Stimulated activated CD8-positive, alpha-beta memory T cell treated with anti-CD3 and anti-CD28 coated beads, Interleukin-4, amount 100 ng/mL, for 48 hours (primary cell): Measurements from ENCODE around the gene ATP7A.
"Not testable (repeated sequence)": the region's sequence is repeated elsewhere in the genome, so short reads cannot be mapped to it uniquely, and the experiment has no call there.

ENCODE experiments used
- DNase-seq: peaks from one replicate; pipeline ENCODE4 v3.0.0-alpha.2; 2020

The ATP7A gene

DNA sequence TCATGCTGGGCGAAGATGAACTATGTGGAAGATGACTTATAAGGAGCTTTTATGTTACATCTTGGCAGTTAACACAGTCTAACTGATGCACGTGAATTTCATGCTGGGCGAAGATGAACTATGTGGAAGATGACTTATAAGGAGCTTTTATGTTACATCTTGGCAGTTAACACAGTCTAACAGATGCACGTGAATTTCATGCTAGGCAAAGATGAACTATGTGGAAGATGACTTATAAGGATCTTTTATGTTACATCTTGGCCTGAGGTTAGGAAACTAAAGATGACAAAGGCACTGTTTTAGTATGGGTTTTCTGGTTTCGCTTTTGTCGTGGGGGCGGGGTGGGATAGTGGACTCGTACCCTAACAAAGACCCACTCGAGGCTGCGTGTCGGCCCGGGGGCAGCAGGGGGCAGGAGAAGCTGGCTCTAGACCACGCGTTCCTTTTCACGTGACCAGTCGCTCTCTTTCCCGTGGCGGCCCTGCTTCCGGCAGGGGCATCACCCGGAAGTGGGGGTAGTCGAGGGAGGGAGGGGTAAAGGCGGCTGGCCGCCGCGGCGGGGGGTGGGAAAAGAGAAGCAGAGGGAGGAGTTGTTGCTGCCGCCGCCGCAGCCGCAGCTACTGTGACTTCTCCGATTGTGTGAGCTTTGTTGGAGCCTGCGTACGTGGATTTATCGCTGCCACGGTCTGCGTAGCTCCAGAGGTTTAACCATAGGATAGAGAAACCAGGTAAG is at the start of gene ATP7A:
TSS of gene ATP7A (plus strand) at position 586 of the 733 bp plus-strand sequence. CDS start 60,949 bp downstream, outside the sequence.
- DNase-seq: peak; percentile 90

DNA sequence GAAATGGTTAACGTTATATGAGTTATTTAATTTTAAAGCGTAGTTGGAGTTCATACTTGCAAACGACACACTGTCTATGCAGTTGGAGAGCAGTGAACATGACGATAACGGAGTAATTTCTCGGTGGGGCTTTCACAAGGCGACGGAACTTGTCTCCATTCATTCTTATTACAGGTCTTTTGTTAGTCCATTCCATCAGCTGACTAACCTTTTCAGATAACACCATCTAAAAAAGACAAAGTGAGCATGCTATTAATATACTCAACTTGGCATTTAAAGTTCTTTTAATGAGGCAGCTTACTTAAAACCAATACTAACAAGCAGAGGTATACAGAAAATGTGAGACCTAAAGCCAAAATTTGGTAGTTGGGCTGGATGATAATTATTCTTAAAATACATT is 35.1 kb upstream of the ATP7A start:
- DNase-seq: no peak

DNA sequence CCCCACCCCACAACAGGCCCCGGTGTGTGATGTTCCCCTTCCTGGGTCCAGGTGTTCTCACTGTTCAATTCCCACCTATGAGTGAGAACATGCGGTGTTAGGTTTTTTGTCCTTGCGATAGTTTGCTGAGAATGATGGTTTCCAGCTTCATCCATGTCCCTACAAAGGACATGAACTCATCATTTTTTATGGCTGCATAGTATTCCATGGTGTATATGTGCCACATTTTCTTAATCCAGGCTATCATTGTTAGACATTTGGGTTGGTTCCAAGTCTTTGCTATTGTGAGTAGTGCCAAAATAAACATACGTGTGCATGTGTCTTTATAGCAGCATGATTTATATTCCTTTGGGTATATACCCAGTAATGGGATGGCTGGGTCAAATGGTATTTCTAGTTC is 29.1 kb upstream of the ATP7A start:
- not testable (repeated sequence) for DNase-seq

DNA sequence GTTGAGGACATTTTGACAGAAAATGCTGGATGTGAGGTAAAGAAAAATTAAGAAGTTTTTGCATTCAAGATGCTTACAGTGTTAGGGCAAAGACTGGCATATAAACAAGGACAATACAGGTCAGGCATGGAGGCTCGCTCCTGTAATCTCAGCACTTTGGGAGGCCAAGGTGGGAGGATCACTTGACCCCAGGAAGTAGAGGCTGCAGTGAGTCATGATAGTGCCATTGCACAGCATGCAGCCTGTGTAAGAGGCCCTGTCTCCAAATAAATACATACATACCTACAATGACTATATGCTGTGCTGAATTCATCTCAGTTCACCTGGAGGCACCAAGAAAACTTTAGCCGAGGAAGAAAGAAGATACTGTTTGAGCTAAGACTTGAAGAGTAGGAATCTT is 17.6 kb upstream of the ATP7A start:
- no peak for DNase-seq

DNA sequence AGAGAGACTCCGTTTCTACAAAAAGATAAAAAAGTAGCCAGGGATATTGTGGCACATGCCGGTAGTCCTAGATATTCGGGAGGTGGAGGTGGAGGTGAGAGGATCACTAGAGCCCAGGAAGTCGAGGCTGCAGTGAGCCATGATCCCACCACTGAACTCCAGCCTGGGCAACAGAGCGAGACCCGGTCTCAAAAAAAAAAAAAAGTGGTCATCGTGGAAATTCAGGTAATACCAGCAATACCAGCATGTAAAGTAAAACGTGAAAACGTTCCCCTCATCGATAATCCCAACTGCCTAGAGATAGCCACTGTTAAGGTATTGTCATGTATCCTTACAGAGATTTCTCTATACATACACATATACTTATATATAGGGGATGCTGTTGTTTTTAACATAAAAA is 16.8 kb upstream of the ATP7A start:
- no peak for DNase-seq

- peak; percentile 87 for DNase-seq
These were observed 15.3 kb upstream of the ATP7A start, which contains the start of gene MAGT1 for GRCh38 chrX:77894921-77895886. TSS of gene MAGT1 (minus strand) at chrX:77895435. CDS start at chrX:77895410, 25 bp downstream.

DNA sequence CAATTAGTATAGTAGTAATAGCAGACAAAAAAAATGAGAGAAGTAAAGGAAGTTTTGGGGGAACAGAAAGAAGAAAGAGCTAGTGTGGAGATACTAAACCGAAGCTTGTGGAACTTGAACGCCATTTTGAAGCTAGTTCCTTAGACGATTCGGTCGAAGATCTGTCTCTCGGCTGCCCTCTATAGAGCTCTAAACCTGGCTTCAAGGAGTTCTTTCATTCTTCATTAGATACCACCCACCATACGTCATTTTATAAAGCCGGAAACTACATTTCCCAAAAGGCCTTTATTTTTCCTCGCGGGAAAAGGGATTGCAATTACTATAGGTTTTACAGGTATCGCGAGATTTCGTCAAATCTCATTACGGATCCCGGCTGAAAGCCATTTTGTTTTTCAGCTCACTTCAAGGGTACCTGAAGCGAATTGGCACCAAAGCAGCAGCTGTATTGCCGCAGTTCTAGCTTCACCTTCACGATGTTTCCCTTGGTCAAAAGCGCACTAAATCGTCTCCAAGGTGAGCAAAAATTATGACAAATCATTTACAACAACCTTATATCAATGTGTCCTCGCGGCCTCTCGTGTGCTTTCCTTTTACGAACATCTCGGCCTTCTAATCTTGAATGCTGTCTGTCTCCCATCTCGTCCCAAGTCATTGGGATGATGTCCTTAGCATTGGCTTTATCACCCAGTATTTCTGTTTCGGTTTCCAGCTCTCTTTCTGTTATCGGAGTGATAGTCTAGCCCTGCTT is 11.2 kb upstream of the ATP7A start, which contains the start of gene COX7B:
TSS of gene COX7B (plus strand) at position 388 of the 748 bp plus-strand sequence. CDS start at position 474, 86 bp downstream.
- peak; percentile 54 for DNase-seq

- no peak for DNase-seq
These were observed 9.8 kb upstream of the ATP7A start for GRCh38 chrX:77900688-77901087.

DNA sequence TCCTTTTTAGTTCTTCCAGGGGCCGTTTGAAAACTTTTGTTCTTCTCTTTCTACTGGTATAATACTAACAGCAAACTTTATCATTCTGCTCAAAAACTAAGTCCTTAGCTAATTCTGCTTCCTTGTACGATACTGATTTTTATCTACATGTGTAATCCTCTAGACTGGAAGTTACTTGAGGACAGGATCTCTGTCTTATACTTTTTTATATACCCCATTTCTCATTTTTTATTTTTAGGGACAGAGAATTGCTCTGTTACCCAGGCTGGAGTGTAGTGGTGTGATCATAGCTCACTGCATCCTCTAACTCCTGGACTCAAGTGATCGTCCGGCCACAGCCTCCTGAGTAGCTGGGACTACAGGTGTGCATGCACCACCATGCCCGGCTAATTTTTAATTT is 9.0 kb upstream of the ATP7A start:
- no peak for DNase-seq

DNA sequence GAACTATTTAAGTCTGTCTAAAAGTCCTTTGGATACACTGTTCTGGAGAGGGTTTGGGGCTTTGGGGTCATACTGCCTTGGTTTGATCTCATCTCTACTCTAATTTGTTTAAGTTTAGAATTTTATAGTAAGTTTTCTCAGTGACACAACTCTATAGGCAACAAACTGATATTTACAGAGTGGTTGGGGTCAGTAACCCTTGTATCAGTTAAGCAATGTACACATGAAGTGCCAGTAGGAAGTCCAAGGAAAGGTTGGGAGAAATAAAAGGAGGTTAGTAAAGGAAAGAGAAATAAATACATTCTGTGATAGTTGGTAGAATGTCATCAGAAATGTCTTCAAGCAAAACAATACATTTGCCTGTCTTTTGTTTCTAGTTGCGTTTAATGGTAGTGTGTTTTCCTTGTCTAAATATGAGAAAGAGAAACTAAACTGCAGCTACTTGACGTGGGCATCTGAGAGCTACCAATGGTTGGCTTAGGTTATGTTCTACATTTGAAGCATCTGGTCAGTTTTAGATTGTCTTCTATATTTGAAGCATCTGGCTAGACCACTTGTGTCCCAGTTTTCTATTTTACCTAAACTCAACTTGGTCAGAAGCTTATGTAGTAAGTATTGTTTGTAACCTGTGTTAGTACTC is 6.9 kb downstream of the ATP7A start:
- no peak for DNase-seq

DNA sequence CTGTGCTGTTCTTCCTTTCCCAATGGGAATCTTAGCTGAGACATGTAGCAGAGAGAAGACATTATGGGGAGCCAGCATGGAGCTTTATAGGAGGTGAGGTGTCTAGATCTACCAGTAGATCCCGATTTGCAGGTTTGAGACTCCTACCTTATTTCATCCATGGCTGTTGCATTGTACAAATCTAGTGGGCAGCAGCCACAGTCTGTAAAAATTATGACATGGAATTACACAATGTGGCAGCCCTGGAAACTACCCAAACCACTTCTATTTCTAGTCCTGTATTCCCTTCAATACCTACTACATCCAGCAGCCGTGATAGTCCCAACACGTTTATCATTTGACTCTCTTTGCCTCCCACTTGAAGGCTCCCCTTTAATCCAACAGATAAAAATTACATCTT is 8.1 kb downstream of the ATP7A start:
- DNase-seq: no peak

DNA sequence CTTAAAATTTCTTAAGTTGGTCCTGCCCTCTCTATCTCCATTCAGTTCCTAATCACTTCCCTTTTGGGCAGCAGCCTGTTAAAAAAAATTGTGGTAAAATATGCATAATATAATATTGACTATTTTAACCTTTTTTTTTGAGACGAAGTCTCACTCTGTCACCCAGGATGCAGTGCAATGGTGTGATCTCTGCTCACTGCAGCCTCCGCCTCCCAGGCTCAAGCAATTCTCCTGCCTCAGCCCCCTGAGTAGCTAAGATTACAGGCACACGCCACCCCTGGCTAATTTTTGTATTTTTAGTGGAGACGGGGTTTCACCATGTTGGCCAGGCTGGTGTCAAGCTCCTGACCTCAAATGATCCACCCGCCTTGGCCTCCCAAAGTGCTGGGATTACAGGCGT is 8.9 kb downstream of the ATP7A start:
- DNase-seq: not testable (repeated sequence)

GRCh38 chrX:77922787-77923186 is 12.3 kb downstream of the ATP7A start:
- no peak for DNase-seq

- DNase-seq: no peak
These were observed 13.9 kb downstream of the ATP7A start for GRCh38 chrX:77924320-77924859.

DNA sequence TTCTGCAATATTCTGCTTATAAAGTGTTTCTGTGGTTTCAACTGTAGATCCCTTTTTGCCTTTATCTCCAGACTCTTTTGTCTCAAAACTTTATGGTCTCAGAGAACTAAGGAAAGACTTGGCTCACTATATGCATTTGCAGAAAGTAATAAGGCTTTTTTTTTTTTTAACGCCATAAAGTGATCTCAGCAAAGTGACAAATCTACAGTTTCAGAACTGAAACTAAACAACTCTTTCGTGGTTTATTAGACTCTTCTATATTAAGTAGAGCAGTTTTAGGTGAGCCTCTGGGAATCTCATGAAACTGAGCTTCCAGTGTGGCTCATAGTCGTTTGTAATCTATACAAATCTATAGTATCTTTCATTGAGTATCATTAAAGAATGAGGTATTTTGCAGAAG is 15.3 kb downstream of the ATP7A start:
- DNase-seq: no peak

GRCh38 chrX:77930581-77930980 is 20.1 kb downstream of the ATP7A start:
- DNase-seq: no peak

DNA sequence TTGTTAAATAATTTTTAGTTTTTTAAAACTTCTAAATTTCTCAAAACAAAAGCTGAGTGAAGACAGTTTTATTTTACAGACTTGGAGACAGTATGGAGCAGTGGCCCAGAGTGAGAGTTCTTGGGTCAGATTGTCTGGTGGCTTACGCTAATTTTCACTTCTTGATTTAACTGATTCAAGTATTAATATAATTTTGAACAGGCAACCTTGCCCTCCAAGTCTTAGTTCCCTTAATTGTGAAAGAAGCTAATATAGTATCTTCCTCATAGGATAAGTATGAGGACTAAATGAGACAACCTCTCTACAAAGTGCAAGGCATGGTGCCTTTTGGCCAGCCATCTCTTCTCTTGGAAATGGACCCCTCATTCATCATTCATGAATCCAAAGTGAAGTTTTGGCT is 25.4 kb downstream of the ATP7A start:
- no peak for DNase-seq

DNA sequence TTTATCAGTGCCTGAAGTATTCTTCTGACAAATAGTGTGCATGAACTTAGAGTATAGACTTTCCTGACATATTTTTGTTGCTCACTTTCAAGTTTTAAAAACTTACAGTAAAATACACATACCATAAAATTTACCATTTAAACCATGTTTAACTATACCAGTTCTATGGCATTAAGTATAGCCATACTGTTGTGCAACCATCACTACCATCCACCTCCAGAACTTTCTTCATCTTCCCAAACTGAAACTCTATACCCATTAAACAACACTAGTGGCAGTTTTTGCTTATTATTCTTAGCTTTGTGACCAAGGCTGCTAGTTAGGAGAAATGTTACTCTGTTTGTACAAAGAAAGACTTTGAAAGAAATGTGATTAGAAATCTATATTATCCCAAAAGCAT is 25.8 kb downstream of the ATP7A start:
- DNase-seq: no peak

DNA sequence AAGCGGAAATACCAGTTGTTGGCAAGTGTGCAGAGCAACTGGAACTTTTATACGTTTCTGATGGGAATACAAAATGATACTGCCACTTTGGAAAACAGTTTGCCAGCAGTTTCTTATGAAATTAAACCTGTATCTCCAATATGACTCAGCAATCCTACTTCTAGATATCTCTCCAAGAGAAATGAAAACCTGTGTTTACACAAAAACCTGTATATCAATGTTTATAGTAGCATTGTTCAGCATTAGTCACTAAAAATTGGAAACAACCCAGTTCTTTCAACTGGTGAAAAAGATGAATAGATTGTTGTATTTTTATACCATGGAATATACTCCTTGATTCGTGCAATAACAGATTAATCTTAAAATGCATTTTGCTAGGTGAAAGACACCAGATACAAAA is 26.8 kb downstream of the ATP7A start:
- no peak for DNase-seq

DNA sequence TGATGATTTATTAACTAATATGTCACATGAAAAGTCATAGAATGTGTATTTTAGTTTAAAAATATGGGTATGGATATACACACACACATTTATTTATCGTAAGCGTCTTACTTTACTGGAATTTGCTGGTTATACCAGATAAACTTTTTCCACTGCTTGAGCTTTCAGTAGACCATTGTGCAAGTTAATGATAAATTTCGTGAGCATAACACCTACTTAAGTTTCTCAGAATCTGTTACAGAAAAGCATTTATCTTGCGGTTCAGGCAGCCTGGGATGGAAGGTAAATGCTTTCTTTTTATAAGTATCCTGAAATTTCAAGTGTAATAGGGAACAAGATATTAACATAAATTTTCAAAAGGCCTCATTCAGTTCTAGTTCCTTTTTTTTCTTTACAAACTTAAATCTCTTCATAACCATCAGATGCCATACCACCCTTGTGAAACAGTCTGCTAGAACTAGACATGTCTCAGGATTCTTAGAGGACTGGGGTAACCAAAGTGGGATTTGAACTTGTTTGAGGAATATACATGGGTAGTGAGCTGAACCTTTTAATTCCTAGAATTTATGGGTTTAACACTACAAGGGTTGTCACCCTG is 27.7 kb downstream of the ATP7A start:
- DNase-seq: no peak

DNA sequence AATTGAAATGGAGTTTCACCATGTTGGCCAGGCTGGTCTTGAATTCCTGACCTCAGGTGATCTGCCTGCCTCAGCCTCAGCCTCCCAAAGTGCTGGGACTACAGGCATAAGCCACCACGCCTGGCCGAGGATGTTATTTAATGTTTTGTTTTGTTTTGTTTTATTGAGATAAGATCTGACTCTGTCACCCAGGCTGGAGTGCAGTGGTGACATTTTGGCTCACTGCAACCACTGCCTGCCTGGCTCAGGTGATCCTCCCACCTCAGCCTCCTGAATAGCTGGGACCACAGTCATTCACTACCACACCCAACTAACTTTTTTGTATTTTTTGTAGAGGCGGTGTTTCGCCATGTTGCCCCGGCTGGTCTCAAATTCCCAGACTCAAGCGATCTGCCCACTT is 34.5 kb downstream of the ATP7A start:
- not testable (repeated sequence) for DNase-seq
